ENCODE measurements around the gene DIPK1B.

Gene DIPK1B

DNA sequence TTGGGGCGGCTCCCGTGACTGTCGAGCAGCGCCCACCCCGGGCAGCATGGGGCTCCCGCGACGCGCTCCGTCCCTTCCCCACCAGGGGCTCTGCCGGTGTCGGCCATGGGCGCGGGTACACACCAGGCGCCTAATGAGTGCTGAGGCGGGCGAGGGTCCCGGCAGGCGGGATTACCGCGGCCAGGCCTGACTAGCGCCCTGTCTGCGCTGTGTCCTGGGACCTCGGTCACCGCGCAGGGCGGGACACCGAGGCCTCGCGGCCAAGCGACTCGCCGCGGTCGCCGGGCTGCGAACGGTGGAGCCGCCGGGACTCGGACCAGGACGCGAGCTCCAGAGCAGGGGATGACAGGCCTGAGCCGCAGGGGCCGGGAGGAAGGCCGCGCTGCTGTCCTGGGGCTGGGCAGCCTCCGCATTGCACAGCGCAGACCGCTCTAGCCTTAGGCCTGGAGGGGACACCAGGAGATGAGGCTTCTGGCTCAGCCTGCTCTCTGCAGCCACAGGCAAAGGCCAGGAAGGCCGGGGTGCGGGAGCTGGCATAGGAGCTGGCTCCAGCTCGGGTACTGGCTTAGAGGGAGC lies 16.3 kb downstream of the DIPK1B start:
- no peak for DNase-seq
- in situ Hi-C loops (cut with MboI; ENCODE audit: low pct_unique_long_range_greater_than_20kb, low sequenced_read_pairs) = no loop called here

DNA sequence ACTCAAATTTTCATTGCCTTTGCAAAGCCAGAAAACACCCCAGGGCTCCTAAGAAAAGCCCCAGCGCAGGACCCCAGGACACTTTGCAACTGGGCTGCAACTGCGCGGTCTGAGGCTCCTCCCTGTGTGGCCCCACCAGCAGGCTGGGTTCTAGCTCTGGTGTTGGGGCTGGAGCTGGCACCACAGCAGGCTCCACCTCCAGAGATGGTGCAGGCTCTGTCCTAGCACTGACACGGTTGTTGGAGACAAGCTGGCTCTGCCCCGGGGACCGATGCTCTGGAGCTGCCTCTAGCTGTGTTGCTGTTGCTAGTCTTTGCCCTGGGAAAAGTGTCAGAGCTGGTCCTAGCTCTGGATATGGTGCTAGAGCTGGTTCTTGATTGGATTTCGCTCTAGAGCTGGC lies 16.8 kb downstream of the DIPK1B start:
- DNase-seq = peak; percentile 52
- in situ Hi-C loops (cut with MboI; ENCODE audit: low pct_unique_long_range_greater_than_20kb, low sequenced_read_pairs) = no loop called here

DNA sequence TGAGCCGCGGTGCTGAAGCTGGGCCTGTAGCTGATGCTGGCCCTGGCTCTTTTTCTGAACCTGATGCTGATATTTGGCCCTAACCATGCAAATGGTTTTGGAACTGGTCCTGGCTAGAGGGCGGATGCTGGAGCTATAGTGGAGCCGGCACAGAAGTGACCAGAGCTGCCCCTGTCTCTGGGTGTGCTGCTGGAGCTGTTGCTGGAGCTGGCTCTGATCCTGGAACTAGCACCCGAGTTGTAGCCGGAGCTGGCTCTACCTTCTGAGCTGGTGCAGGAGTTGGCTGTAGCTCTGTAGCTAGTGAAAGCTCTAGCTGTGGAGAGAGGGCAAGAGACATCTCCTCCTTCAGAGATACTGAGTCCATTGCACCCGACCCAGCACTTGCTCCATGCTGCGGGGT lies 17.6 kb downstream of the DIPK1B start:
- DNase-seq = no peak
- in situ Hi-C loops (cut with MboI; ENCODE audit: low pct_unique_long_range_greater_than_20kb, low sequenced_read_pairs) = no loop called here

DNA sequence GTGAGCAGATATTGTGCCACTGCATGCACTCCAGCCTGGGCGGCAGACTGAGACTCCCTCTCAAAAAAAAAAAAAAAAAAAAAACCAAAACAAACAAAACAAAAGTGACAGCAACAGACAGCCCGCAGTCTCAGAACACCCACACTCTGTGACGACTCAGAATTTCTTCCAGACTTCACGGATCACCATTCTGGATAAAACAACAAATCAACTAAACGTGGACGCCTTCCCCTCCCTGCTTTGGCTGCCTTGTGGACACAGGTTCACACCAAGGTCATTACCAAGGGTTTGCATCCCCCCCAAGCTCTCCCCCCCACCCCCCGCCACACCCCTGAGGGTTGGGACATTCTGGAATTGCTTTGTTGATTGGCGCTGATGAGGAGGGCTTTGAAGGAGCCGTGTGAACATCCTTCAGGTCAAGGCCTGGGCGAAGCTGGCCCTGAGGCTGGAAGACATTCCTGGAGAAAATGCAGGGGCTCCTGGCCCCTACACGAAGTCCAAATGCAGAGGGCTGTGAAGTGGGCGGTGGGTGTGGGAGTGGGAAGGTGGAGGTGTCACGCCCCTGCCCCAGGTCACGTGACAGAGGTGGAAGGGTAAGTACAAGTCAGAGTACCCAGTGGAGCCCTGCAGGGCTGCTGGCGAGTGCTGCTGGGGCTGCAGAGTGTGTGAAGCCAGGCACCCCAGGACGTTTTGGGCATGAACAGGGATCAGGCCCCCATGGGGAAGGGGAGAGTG lies 20.2 kb downstream of the DIPK1B start:
- in situ Hi-C loops (cut with MboI; ENCODE audit: low pct_unique_long_range_greater_than_20kb, low sequenced_read_pairs) = no loop called here
- DNase-seq = no peak

DNA sequence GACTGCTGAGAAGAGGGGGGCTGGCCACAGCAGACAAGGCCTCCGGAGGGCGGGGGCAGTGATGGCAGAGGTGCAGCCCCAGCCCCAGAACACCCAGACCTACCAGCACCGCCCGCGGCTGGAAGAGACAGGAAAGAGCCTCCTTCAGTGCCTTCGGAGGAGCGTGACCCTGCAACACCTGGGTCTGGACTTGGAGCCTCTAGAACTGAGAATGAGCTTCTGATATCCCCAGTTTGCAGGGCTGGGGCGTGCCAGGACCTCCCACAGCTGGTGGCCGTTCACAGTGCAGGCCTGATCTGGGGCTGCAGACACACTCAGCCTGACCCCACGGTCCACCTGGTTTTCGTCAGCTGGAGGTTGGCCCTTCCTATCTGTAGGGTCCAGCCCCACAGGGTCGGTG lies 21.2 kb downstream of the DIPK1B start:
- DNase-seq = no peak
- in situ Hi-C loops (cut with MboI; ENCODE audit: low pct_unique_long_range_greater_than_20kb, low sequenced_read_pairs) = no loop called here

DNA sequence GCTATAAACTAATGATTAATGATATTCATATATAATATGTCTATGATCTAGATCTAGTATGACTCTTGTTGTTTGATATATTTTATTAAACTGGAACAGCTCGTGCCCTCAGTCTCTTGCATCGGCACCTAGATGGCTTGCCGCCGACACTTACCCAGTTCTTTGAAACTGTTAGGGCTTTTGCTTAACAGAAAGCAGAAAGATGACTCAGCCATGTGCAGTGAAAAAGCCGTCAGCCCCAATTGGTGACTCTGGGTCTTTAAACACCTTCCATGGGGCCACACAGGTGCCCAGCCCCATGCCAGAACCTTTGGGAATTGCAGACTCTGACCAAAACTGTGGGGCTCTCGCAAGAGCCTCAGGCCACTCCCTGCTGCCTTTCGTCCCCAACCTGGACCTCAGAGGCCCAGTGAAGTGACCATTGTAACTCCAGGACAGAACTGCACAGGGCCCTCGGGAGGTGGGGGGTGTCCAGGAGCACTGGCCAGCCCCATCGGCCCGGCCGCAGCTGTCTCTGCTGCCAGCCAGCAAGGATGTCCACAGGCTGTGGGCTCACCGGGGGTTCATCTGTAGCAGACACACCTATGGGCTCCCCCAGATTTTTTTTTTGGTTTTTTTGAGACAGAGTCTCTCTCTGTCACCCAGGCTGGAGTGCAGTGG lies 22.6 kb downstream of the DIPK1B start:
- no peak for DNase-seq

DNA sequence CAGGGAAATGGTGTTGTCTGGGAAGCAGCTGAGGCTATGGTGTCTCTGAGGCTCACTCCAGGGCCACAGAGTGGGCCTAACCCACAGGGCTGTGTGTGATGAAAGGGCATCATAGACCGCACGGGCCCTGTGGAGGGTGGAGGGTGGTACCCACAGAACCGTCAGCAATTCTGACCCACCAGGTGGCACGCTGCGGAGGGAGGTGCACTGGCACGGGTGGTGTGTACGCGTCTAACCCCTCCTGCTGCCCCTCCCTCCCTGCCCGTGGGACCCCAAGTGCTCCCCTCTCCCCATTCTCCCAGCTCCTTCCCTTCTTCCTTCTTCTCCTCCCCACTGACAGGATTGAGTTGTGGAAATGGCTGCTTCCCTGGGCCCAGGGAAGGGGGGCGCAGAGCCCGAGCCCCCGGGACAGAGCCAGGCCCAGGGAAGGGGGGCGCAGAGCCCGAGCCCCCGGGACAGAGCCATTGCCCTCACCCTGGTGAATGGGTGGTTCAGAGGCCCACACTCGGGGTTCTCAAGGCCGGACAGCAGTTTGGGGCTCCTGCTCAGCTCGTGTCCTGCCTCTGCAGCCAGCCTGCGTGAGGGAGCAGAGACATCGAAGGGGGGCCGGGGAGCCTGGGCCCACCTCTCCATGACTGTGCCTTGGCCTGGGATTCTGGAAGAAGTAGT lies 23.6 kb downstream of the DIPK1B start:
- in situ Hi-C loops (cut with MboI; ENCODE audit: low pct_unique_long_range_greater_than_20kb, low sequenced_read_pairs) = no loop called here
- no peak for DNase-seq

More for the DNA sequence above, 22.6 kb downstream of the DIPK1B start:
- in situ Hi-C loops (cut with MboI; ENCODE audit: low pct_unique_long_range_greater_than_20kb, low sequenced_read_pairs) = no loop called here

DNA sequence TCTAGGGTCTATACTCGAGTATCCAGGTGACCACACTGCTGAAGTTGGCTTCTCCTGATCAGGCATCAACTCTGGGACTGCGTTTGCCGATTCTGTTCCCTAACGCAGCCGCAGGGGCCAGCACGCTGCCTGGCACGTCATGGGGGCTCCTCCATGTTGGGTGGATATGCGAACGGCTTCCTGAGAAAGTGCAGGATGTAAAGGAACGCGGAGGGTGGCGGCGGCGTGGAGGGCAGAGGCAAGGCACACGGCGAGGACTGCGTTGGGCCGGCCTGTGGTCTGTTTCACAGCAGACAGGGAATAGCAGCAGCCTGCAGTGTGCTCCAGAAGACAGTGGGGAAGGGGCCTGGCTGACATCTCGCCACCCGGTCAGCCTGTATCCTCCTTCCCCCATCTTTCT lies 26.6 kb downstream of the DIPK1B start:
- no peak for DNase-seq
- in situ Hi-C loops (cut with MboI; ENCODE audit: low pct_unique_long_range_greater_than_20kb, low sequenced_read_pairs) = no loop called here

DNA sequence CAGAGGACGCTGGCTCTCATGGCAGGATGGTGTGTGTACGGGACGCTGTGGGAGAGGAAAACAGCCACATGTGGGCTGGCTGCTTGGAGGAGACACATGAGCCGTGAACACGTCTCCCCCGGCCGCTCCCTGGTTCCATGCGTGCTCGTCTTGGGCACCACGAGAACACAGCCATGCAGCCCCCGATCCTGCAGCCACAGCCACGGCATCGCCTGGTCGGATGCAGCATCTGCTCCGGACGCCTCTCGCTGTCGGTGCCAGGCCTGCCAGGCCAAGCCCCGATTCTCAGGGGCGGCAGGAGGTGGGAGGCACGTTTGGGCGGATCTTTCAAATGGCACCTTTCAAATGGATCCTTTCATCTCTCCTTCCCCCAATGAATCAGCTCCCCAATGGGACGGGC lies 27.1 kb downstream of the DIPK1B start:
- in situ Hi-C loops (cut with MboI; ENCODE audit: low pct_unique_long_range_greater_than_20kb, low sequenced_read_pairs) = no loop called here
- DNase-seq = no peak

DNA sequence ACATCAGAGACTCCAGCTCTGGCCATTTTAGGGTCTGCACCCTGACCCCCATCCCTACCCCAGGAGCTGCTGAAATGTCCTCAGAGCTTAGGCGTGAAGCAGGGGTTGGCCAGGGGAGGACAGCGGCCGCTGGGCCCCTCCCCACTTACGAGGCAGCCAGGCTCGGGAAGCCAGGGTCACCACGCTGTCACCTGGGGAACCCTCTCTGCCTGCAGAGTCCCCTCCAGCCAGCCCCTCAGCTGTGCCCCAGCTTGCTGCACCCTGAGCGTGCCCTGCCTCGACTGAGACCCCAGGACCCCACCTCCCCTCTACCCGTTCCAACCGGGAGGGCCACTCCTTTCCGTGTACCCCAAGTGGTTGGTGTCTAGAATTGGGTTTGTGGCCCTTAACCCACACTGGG lies 27.7 kb downstream of the DIPK1B start:
- in situ Hi-C loops (cut with MboI; ENCODE audit: low pct_unique_long_range_greater_than_20kb, low sequenced_read_pairs) = no loop called here
- no peak for DNase-seq

DNA sequence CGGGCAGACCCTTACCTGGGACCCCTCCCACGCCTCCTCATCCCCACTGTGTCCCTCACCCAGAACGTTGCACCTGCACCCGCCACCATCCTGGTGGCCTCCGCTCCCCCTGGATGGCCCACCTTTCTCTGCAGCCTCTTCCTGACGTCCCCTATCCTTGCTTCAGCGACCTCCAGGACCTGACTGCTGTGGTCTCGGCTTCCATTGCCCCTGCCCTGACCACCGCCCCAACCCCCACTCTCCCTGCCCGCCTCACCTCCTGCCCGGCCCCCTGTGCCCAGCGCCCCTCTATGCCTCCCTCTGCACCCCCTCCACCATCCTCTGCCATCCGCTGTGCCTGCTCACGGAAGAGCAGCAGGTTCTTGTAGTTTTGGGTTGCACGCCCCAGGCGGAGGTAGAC lies 28.1 kb downstream of the DIPK1B start:
- in situ Hi-C loops (cut with MboI; ENCODE audit: low pct_unique_long_range_greater_than_20kb, low sequenced_read_pairs) = no loop called here

DNA sequence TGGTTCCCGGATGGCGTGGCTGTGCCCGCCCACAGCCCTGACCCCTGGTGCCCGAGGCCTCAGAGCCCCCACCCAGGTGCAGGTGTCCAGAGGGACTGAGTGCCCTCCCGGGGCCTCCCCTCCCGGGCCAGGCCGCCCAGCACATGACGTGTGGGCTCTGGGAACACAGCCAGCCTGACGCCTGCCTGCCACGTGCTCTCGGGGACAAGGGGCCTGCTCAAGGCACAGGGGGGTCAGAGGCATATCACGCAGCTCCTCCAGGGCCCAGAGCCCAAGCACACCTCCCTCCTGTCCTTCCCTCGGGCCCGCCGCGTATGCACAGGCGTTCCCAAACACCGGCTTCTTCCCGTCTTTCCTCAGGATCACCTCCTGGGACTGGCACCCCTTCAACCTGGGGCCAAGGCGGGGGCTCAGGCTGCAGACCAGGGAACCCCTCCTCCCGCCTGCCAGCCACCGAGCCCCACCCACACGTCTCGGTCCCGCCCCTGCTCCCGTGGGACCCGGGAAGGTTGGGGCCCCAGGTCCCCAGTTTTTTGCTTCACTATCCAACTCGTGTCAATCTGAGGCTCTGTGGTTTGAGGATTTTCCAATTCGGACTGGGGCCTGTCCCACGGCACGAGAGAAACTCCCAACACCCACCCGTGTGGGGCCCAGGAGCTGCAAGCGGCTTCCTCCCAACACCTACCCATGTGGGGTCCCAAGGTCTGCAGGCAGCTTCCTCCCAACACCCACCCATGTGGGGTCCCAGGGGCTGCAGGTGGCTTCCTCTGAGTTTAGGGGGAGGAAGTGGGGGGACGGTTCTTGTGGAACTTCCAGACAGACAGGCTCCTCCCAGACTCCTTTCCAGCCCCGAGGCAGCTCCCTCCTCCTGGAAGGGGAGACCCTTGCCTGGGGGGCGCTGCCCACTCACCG lies 28.9 kb downstream of the DIPK1B start:
- no peak for DNase-seq
- in situ Hi-C loops (cut with MboI; ENCODE audit: low pct_unique_long_range_greater_than_20kb, low sequenced_read_pairs) = no loop called here

More for the DNA sequence above, 28.1 kb downstream of the DIPK1B start:
- no peak for DNase-seq

DNA sequence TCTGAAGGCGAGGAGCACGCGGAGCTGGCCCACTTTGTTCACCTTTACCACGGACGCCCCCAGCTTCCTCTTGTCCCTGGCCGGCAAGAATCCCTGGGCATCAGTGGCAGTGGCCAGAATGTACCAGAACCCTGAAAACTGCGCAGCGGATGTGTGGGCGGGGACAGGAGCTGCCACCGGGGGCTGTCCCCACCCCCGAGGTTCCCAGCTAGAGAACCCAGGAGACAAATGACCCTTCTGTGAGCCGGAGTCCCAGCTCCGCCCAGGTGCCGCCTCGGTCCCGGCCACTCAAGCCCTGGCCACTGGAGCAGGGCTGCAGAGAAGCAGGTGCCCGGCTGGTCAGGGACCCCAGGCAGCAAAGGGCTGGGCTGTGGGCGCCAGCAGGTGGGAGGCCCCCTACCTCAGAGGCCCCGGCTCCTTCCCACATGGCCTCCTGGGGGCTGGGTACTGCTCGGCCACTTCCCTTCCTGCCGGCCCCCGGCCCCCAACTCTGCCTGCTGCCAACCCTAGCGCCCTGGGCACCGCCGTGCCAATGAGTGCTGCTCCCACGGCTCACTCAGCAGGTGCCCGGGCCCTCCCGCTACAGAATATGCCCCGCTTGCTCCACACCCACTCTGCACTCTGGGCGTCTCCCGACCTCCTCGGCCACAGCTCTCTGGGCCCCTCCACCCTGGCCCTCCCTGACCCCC lies 29.7 kb downstream of the DIPK1B start:
- in situ Hi-C loops (cut with MboI; ENCODE audit: low pct_unique_long_range_greater_than_20kb, low sequenced_read_pairs) = no loop called here

DNA sequence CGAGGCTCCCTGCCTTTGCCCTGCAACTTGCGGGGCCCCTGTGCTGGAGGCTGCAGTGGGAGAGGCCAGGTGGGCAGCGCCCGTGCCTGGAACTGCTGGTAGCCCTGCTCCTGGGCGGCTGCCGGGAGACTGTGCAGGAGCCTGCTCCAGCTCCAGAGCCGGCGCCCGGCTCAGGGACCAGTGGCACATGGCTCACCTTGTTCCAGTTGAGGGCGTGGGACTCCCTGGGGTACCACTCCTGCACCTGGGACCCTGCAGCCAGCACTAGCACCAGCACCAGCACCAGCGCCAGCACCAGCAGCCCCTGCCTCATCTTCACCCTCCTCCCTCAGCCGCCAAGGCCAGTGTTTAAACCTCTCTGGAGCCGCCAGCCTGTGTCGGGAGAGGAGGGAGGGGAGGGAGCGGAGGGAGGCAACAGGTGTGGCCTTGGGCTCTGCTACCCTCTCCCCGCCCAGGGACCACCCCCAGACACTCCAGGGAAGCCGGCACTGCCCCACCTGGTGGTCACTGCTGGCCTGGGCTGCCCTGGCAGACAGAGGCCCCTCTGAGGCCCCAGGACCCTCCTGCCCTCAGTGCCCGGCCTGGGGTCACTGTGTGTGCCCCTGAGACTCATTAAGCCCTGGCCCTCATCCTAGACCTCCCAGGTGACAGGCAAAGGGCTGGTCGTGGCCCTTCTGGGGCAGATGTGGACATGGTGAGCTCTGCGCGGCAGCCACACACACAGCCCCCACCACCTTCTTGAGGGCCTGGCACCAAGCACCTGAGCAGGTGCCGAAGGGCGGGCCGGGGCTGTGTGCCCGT lies 30.4 kb downstream of the DIPK1B start, which contains the start of gene LCN10:
Gene LCN10, minus strand, starts transcription at position 350 of the 801 bp plus-strand sequence. Its CDS starts 37 bp downstream, at position 313.
- in situ Hi-C loops (cut with MboI; ENCODE audit: low pct_unique_long_range_greater_than_20kb, low sequenced_read_pairs) = no loop called here

More for the DNA sequence above, 29.7 kb downstream of the DIPK1B start:
- no peak for DNase-seq

DNA sequence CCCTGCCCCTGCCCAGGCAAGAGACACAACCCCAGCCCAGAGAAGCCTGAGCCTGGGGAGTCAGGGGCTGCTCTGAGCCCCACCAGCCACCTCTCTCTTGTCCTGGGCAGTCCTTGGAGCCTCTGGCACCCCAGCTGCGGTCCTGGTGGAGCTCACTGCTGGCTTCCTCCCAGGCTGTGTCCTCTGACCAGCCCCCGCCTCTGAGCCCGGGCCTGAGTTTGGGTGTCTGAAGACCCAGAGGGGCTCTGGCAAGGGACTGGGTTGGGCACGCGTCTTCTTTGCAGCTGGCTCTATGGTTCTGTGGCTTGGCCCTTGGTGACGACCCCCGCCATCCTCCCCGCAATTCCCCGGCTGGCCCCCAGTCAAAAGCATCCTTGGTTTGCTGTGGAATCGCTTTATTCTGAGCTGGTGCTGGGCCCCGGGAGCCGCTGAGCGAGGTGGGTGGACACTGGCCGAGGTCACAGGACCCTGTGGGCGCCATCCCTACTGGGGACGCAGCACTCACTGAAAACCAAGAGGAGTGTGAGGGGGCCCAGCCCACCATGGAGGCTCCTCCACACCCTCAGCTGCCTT lies 31.4 kb downstream of the DIPK1B start:
- no peak for DNase-seq
- in situ Hi-C loops (cut with MboI; ENCODE audit: low pct_unique_long_range_greater_than_20kb, low sequenced_read_pairs) = no loop called here

More for the DNA sequence above, 30.4 kb downstream of the DIPK1B start, which contains the start of gene LCN10:
- DNase-seq = no peak

DNA sequence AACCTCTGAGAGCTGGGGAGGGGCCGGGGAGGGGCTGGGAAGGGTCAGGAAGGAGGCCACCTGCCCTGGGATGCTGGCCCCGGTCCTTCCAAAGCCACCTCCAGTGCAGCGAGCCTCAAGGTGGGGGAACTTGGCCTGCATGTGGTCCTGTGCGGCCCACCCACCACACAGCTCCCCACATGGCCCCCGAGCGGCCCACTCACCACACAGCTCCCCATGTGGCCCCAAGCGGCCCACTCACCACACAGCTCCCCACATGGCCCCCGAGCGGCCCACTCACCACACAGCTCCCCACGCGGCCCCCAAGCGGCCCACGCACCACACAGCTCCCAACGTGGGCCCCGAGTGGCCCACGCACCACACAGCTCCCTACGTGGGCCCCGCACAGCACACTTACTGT lies 32.4 kb downstream of the DIPK1B start:
- DNase-seq = no peak
- in situ Hi-C loops (cut with MboI; ENCODE audit: low pct_unique_long_range_greater_than_20kb, low sequenced_read_pairs) = no loop called here

All from KBM-7 (cell line).